GM12891 (cell line): ENCODE results near the gene OR52N4.

Source experiments
- POLR2A ChIP-seq: IDR thresholded peaks from 2 replicates; pipeline ENCODE4 v1.6.1; 2011; ENCODE audit warnings: low read depth, low read length, control low read depth
- POLR2AphosphoS5 ChIP-seq: IDR thresholded peaks from 2 replicates; pipeline ENCODE4 v1.6.1; 2011; ENCODE audit warnings: low read depth, low read length, control low read depth

GRCh38 chr11:5753943-5754342 lies at the start of gene OR52N4:
- TF ChIP-seq POLR2AphosphoS5 (no peak), POLR2A (no peak)
